Measurements from ENCODE around the gene ICE1. TPM values are rescaled to one million over a fixed set of nuclear protein-coding genes. Genes with fewer than 3 reads are reported as not detected.
"Not testable (repeated sequence)": the region's sequence is repeated elsewhere in the genome, so short reads cannot be mapped to it uniquely, and the experiment has no call there.

ICE1 gene
- total and polyA plus RNA-seq, 3 donors from 2014 or later, result 13.8 to 35.6 (median 34.5) TPM

DNA sequence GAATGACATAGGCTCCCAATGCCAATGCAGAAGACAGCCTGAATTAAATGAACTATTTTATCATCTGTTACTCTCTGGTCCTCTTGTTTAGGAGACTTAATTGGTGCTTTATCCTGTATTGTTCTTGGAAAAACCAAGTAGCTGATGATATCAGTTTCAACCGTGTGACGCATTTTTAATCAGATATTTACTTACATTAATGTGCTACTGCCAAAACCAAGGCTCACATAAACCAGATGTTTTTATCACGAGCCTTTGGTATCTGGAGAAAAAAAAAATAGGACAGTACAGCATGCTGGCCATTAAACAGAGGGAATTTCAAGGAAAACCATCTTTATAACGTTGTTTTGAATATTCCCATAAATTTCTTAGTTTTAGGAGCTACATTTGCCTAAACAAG is 90.1 kb downstream of the ICE1 start:
- Histone ChIP-seq H3K4me3 (no peak overlapping the region), H3K9me3 (no peaks in the 10 kb centered on the region), H3K27me3 (no peaks in the 10 kb centered on the region), H3K36me3 (ENCODE audit: low read depth, missing control alignments) (no peaks in the 10 kb centered on the region), H3K27ac (no peak overlapping the region), H3K4me1 (no peaks in the 10 kb centered on the region)
- intact Hi-C loops (cut with DNase I; ENCODE audit: low total_unique reads), result no loop called here
- 48 to 50% methylated on average over 4 of the region's 4 CpGs for WGBS, 2 donors
- no peak for DNase-seq
- no peak for TF ChIP-seq POLR2A (IDR thresholded peaks at IDR 0.05)

DNA sequence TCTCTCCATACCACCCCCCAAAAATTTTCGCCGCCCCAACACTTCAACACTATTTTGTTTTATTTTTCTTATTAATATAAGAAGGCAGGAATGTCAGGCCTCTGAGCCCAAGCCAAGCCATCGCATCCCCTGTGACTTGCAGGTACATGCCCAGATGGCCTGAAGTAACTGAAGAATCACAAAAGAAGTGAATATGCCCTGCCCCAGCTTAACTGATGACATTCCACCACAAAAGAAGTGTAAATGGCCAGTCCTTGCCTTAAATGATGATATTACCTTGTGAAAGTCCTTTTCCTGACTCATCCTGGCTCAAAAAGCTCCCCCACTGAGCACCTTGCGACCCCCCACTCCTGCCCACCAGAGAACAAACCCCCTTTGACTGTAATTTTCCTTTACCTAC is 98.1 kb downstream of the ICE1 start:
- H3K9me3 ChIP-seq; H3K27ac ChIP-seq; DNase-seq; H3K4me1 ChIP-seq; H3K27me3 ChIP-seq; H3K36me3 ChIP-seq (ENCODE audit: low read depth, missing control alignments); H3K4me3 ChIP-seq; intact Hi-C loops (cut with DNase I; ENCODE audit: low total_unique reads): not testable (repeated sequence)
- 92 to 98% methylated on average over 4 of the region's 4 CpGs for WGBS, 2 donors

DNA sequence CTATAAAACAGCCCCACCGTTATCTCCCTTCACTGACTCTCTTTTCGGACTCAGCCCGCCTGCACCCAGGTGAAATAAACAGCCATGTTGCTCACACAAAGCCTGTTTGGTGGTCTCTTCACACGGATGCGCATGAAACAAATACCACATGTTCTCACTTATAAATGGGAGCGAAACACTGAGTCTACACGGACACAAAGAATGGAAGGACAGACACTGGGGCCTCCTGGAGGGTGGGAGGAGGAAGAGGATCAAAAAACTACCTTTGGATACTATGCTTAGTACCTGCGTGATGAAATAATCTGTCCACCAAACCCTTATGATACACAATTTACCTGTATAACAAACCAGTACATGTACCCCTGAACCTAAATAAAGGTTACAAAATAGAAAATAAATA is 98.6 kb downstream of the ICE1 start:
- 80 to 91% methylated on average over 8 of the region's 8 CpGs for WGBS, 2 donors
- no peak for DNase-seq
- intact Hi-C loops (cut with DNase I; ENCODE audit: low total_unique reads), result no loop called here

DNA sequence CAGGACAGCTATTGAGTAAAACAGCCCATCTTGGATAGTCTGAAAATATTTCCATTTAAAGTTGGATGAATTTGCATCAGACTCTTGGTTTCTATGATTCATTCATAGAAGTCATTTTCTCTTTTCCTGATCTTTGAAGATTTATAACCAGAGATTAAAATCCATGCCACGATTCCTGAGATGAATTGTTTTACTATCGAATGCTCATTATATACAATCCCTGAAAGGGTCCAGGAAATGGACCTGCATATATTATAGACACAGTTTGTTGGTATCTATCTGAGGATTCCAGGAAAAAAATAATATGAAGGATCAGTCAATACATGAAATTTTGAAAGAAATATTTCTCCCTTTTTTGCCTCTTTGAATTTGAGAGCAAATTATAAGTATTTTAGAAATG is 99.0 kb downstream of the ICE1 start:
- Histone ChIP-seq H3K27ac (no peak overlapping the region), H3K27me3 (no peaks in the 10 kb centered on the region), H3K4me3 (no peak overlapping the region), H3K9me3 (no peaks in the 10 kb centered on the region), H3K36me3 (ENCODE audit: low read depth, missing control alignments) (no peaks in the 10 kb centered on the region), H3K4me1 (no peaks in the 10 kb centered on the region)
- DNase-seq, result no peak
- WGBS, 2 donors, result 81 to 92% methylated on average over 2 of the region's 2 CpGs
- TF ChIP-seq, protein P1, sequence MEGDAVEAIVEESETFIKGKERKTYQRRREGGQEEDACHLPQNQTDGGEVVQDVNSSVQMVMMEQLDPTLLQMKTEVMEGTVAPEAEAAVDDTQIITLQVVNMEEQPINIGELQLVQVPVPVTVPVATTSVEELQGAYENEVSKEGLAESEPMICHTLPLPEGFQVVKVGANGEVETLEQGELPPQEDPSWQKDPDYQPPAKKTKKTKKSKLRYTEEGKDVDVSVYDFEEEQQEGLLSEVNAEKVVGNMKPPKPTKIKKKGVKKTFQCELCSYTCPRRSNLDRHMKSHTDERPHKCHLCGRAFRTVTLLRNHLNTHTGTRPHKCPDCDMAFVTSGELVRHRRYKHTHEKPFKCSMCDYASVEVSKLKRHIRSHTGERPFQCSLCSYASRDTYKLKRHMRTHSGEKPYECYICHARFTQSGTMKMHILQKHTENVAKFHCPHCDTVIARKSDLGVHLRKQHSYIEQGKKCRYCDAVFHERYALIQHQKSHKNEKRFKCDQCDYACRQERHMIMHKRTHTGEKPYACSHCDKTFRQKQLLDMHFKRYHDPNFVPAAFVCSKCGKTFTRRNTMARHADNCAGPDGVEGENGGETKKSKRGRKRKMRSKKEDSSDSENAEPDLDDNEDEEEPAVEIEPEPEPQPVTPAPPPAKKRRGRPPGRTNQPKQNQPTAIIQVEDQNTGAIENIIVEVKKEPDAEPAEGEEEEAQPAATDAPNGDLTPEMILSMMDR (IDR thresholded peaks at IDR 0.05), result no peak
- no peak for TF ChIP-seq POLR2A (IDR thresholded peaks at IDR 0.05)
- intact Hi-C loops (cut with DNase I; ENCODE audit: low total_unique reads), result no loop called here

More for the DNA sequence above, 98.6 kb downstream of the ICE1 start:
- Histone ChIP-seq H3K36me3 (ENCODE audit: low read depth, missing control alignments) (no peaks in the 10 kb centered on the region), H3K4me3 (no peak overlapping the region), H3K4me1 (no peaks in the 10 kb centered on the region), H3K9me3 (no peaks in the 10 kb centered on the region), H3K27me3 (no peaks in the 10 kb centered on the region), H3K27ac (no peak overlapping the region)
- TF ChIP-seq, protein P1 (IDR thresholded peaks at IDR 0.05), result no peak
- TF ChIP-seq POLR2A (IDR thresholded peaks at IDR 0.05), result no peak

DNA sequence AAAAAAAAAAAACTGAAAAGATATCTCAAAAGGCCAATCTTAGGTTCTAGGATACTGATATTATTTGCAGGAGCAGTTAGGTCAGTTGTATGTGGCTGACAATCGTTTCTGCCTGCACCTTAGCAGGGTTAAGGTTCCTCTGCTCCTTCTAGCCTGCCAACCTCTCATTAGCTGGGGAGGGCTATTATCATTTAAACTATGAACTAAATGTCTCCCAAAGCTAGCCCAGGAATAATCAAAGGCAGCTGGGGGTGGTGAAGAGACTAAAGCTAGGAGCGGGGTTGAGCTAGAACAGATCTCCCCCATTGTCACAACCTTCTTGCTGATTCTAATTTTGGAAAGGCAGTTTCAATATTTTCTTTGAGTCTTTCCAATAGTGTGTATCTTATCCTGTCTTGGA is 99.9 kb downstream of the ICE1 start:
- DNase-seq, result no peak
- H3K4me3 ChIP-seq, result no peak overlapping the region
- TF ChIP-seq, protein P1 (IDR thresholded peaks at IDR 0.05), result no peak
- TF ChIP-seq POLR2A (IDR thresholded peaks at IDR 0.05), result no peak
- 70 to 74% methylated on average over 2 of the region's 2 CpGs for WGBS, 2 donors
- H3K4me1 ChIP-seq, result no peaks in the 10 kb centered on the region
- H3K9me3 ChIP-seq, result no peaks in the 10 kb centered on the region
- H3K36me3 ChIP-seq (ENCODE audit: low read depth, missing control alignments), result no peaks in the 10 kb centered on the region
- no peak overlapping the region for H3K27ac ChIP-seq
- H3K27me3 ChIP-seq, result no peaks in the 10 kb centered on the region
- intact Hi-C loops (cut with DNase I; ENCODE audit: low total_unique reads), result no loop called here

DNA sequence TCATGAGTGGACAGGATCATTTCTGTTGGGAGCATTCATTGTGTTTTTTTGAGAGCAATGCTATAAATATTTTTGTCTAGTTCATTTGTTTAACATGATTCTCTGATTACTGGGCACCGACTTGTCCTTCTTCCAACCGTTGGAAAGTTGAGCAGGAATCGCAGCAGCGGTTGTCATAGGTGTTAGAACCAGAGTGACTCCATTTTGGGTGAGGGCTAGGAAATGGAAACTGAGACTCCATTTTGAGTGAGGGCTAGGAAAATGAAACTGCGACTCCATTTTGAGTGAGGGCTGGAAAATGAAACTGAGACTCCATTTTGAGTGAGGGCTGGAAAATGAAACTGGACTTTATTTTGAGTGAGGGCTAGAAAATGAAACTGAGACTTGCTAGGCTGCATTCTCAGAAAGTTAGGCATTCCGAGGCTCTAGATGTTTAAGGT is 100.6 kb downstream of the ICE1 start:
- TF ChIP-seq, protein P1 (IDR thresholded peaks at IDR 0.05), result no peak
- no peak for TF ChIP-seq POLR2A (IDR thresholded peaks at IDR 0.05)
- no peaks in the 10 kb centered on the region for H3K4me1 ChIP-seq
- no peak overlapping the region for H3K4me3 ChIP-seq
- intact Hi-C loops (cut with DNase I; ENCODE audit: low total_unique reads), result no loop called here
- 83 to 86% methylated on average over 6 of the region's 6 CpGs for WGBS, 2 donors
- no peaks in the 10 kb centered on the region for H3K27me3 ChIP-seq
- H3K27ac ChIP-seq, result no peak overlapping the region
- no peak for DNase-seq
- H3K36me3 ChIP-seq (ENCODE audit: low read depth, missing control alignments), result no peaks in the 10 kb centered on the region
- H3K9me3 ChIP-seq, result no peaks in the 10 kb centered on the region

Measured in testis (tissue), 3 donors.